GM19238 (cell line): ENCODE results near the gene PALD1.
"Not testable (repeated sequence)": the region's sequence is repeated elsewhere in the genome, so short reads cannot be mapped to it uniquely, and the experiment has no call there.

Source experiments
- DNase-seq: peaks from one replicate; pipeline ENCODE4 v3.0.0; 2011; ENCODE audit warnings: low spot score; ENCODE audit not compliant: insufficient read length

PALD1 gene

DNA sequence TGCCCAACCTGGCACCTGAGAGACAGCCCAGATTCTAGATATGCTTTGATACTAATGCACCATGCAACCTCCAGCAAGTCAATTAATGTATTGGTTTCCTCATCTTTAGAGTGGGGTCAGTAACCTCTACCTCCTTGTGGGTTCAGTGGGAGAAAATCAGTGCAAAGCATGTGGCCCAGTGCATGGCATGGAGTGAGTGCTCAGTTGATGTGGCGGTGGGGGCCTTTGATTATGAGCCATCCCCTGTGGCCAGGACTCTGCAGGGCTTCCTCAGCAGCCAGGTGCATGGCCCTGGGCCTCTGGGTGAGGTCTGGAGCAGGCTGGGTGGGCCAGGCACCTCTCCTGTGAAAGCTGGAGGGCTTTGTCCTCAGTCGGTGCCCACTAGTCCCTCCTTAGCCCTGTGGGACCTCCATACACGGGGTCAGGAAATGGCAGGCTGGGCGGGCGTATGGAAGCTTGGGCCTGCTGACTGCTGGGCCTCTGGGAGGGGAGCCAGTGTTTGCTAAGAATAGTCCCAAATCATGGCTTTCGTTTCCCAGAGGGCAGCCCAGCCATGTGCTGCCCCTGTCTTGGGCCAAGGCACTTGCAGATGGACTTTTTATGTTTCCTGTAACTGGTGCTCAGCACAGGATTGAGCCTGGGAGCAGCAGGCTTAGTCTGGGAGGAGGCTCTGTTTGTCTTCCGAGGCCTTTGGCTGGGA, 3.4 kb downstream of the PALD1 start:
- DNase-seq = no peak

DNA sequence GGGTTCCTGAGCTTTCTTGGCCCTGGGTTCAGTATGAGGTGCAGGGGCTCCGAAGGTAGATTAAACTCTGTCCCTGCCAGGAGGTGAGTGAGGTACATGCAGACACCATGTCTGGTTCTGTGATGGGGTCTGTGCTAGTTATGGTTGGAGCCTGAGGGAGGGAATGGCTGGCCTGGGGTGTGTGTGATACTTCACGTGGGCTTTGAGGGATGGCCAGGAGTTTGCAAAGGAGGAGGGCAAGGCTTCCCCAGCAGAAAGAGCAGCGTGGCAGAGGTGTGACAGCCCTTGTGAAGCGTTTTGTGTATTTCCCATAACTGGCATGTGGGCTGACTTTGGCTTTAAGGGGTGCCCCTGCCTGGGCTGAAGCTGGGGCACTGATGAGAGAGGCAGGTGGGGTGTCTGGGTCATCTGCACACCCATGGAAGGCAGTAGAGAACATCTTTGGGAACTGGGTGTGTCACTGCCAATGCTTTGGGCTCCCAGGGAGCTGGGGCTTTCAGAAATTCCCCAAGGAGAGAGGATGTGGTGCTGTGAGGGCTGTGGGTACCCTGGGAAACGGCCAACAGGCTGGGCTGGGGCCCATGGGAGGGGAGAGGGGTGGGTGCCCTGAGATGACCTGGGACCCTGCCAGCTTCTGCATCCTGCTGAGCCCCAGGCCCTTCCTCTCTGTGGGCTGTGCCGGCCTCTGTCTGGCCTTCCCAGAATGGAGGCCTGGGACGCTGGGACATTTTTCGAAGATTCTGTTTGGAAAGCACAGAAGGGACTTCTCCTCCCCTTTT, 4.6 kb downstream of the PALD1 start:
- no peak for DNase-seq

DNA sequence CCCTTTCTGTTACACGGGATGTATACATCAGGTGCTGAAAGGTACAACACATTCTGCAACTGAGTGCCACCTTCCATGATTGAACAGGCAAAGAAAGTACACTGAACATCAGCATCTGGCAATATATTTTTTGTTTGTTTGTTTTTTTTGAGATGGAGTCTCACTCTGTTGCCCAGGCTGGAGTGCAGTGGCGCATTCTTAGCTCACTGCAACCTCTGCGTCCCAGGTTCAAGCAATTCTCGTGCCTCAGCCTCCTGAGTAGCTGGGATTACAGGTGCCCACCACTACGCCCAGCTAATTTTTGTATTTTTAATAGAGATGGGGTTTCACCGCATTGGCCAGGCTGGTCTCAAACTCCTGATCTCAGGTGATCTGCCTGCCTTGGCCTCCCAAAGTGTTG, 5.3 kb downstream of the PALD1 start:
- not testable (repeated sequence) for DNase-seq

DNA sequence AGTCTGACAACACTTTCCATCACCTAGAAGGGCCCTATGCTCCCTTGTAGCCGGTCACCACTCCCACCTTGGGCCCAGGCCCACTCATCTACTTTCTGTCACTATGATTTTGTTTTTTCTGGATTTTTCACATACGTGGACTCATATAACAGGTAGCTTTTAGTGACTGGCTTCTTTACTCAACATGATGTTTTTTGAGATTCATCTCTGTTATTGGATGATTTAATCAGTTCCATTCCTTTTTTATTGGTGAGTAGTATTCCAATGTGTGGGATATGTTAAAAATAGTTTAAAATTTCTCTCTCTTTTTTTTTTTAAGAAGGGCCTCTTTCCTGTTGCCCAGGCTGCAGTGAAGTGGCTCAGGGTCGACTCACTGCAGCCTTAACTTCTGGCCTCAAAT, 9.3 kb downstream of the PALD1 start:
- DNase-seq = no peak

DNA sequence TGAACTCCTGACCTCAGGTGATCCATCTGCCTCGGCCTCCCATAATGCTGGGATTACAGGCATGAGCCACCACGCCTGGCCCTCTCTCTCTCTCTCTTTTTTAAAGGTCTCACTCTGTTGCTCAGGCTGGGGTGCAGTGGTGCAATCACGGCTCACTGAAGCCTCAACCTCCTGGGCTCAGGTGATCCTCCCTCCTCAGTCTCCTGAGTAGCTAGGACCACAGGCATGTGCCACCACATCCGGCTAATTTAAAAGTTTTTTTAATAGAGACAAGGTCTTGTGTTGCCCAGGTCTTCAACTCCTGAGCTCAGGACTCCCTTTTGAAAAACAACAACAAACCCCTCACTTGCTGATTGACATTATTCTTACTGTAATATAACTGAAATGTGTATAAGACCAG, 11.6 kb downstream of the PALD1 start:
- DNase-seq = no peak

DNA sequence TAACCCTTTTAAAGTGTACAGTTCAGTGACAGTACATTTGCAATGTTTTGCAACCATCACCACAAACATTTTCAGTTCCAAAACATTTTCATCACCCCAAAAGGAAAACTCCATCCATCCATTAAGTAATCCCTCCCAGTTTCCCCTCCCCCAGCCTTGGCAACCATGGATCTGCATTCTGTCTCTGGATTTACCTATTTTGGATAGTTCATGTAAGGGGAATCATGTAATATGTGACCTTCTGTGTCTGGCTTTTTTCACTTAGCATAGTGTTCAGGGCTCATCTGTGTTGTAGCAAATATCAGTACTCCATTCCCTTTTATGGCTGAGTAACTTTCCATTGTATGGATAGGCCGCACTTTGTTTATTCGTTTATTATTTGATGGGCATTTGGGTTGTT, 13.0 kb downstream of the PALD1 start:
- no peak for DNase-seq

DNA sequence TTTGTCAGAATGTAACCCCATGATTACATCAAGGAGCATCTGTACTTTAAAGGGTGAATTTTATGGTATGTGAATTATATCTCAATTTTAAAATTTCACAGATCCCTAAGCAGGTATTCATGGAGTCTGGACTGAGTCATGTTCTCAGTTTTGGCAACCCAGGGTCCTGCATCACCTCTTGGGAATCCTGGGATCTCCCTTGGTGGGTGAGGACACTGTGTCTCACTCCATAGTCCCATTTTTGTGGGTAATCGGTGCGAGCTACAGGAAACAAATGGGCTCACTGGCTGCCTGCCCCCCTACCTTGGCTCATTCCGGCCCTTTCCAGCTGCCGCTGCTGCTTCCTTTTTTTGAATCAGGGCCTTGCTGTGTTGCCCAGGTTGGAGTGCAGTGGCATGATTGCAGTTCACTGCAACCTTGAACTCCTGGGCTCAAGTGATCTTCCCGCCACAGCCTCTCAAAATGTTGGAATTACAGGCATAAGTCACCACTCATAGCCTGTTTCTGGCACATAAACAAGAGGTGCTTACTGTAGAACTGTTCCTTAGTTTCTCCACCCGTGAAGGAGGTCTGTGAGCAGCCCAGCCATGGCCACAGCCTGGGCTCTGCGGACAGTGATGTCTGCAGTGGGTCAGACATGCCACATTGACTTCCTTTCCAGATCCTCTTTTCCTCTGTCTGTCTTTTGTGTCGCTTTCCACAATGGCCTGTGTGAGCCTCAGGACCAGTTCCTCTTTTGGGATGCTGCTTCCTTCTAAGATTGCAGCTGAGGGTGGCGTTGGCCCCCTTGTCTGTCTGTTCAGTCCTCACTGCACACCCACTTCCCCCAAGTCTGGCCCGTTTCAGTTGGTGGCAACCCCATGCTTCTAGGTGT, 14.5 kb downstream of the PALD1 start:
- DNase-seq = no peak

DNA sequence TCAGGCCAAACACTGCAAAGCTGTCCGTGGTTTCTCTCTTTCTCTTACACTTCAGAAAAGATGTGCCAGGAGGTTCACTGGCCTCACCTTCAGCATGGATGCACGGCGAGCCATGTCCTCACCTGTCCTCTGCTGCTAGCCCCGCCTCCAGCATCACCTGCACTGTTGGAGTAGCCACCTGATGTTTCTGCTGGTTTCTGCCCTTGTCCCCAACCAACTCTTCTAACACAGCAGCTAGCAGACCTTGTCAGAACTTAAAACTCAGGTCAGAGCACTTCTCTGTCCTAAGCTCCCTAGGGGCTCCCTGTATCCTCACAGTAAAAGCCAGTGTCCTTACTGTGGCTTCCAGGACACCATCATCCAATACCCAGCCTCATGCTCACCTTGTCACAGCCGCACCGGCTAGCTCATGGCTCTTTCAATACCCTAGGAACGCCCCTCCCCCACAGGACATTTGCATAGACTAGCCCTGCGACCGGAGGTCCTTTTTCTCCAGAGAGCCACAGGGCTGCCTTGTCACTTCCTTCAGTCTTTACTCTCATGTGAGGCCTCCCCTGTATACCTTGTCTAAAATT, 15.2 kb downstream of the PALD1 start:
- peak; percentile 88 for DNase-seq

DNA sequence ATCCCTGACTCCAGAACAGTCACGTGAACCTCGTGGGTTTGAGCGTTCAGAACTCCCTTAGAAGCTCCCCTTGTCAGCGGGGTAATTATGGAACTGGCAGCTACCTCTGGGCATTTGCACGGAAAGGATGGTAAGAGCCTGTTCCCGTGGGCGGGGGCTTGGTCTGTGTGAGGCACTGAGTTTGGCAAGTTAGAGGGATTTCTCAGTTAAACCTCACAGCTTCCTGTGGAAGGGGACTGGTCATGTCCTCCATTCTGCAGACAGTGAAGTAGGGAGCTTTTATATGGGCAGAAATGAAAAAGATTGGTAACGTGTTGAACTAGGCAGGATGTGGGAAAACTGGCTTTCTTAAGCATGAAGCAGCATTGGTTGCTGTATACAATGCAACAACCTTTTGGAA, 16.0 kb downstream of the PALD1 start:
- no peak for DNase-seq

DNA sequence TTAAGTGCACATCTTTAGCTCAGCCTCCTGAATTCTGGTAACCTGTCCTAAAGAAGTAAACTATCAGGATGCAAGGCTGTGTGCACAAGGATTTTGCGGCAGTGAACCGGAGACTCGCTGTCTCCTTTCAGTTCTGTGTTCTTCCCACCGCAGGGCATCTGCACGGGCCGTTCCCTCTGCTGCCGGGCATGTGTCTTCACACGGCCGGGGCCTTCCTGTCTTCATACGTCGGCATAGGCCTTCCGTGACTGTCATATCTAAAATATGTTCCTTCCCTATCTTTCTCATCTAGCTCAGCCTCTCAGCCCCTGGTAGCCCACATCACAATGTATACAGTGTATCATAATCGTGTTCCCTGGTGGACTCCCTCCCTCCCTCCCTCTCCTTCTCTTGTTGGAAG, 16.4 kb downstream of the PALD1 start:
- no peak for DNase-seq

DNA sequence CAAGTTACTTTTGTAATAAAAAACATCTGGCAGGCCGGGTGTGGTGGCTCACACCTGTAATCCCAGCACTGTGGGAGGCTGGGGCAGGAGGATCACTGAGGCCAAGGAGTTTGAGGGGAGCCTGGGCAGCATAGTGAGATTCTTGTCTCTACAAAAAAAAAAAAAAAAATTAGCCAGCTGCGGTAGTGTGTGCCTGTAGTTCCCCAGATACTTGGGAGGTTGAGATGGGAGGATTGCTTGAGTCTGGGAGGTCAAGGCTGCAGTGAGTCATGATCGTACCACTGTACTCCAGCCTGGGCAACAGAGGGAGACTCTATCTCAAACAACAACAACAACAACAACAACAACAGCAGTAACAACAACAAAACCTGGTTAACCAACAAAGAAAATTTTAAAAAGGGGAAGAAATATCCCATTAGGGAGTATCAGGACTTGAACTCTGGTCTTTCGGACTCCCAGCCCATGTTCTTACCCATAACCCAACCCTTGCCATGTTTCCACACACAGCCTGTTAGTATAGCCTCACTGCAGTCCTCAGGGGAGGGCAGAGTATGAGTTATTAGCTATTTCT, 17.2 kb downstream of the PALD1 start:
- DNase-seq = no peak

DNA sequence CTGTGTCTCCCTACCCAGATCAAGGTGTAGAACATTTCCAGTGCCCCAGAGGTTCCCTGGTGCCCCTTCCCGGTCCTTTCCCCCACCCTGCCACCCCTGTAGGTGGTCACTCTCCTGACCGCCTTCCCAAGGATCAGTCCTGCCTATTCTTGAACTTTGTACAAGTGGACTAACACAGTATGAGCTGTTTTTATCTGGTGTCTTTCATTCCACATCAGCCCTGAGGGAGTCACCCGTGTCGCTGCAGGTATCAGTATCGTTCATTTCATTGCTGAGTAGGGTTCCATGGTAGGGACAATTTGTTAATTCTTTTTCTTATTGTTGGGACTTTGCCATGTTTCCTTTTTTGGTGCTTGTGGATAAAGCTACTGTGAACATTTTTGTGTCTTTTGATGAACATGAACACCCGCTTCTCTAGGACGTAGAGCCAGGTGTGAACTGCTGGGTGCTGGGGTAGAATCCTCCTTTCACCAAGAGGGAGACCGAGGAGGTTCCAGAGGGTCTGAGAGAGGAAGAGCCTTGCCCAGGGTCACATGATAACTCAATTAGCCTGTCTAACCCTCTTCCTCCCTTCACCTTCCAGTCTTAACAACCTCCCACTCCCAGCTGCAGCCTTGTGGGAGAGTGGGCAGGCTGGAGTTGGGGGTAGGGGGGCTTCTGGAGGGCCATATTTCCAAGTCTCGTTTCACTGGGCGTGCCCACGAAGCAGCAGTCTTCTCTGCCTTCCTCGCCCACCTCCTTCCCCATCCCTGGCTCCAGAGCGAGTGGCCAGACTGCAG, 18.0 kb downstream of the PALD1 start:
- no peak for DNase-seq

DNA sequence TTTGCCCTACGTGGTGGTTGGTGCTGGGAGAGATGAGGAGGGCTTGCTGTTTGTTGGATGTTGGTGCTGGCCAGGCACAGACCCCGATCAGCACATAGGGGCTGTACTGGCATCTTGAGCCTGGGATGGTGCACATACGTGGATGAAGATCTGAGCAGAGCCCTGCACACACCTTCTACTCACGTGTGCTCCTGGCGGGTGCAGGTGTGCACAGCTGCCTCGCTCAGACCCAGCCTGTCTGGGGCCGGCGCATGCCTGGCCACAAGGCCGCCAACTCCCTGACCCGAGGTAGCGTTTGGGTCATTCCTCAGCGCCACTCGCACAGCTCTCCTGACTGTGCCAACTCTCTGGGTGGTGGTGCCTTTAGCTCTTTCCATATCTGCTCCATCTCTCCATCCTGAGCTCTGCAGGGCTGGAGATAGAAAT, 18.6 kb downstream of the PALD1 start:
- no peak for DNase-seq

DNA sequence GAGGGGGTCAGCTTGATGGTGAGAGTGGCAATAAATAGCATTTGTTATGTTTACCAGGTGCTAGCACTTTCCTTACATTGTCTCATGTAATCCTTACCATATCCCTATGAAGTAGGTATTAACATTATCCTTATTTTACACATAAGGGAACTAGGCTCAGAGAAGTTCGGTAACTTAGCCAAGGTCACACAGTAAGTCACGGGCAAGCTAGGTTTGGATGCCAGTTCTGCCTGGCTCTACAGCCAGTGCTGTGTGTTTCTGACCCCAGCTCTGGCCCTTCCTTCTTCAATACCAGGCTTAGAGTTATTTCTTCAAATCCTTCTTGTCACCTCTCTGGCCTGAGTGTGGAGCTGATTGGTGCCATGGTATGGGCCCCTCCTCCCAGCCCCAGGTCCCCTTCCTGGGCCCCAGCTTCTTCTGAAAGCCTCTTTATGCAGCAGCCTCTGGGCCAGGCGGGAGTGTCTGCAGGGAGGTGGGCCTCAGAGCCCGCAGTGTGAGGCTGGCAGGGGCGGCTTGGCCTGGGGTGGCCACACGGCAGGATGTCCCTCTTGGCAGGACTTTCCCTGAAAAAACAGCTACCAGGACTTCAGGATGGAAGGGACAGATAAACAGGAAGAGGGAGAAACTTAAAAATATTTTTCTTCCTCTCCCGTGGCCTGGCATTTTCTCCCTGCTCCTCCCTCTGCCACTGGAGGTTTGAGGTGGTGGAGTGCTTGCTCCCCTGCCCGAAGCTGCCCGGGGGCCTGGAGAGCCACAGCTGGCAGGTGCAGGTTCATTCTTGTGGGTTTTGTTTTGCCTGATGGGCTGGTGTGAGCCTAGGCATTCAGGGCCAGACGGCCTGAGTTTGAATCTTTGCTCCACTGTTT, 20.6 kb downstream of the PALD1 start:
- no peak for DNase-seq

DNA sequence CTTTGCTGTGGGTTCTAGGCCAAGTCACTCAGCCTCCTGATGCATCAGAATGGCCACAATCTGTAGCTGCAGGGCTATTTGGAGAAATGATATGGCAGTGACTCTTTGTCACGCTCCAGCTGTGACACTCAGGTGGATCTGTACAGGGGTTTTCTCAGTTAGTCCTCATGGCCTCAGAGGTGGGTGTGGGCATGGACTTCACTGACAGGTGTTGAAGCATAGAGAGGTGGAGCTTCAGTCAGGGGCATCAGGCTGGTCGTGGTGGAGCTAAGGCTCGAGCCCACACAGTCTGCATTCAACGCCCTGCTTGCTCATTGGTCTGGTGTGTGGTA, 21.2 kb downstream of the PALD1 start:
- DNase-seq = no peak

DNA sequence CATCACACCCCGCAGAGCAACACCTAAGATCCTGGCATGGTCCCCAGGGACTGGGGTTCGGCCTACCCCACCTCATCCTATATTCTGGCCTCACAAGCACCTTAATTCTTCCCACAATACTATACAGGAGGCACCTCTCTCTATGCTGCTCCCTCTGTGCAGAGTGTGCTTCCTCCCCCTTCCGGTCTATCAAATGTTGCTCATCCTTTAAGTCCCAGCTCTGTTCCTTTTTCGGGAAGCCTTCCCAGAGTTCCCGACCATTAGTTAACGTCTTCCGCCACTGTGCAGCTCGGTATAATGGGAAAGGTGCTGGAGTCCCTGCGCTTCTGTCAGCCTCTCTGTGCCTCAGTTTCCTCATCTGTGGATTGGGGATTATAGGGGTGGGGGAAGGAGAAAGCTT, 21.8 kb downstream of the PALD1 start:
- DNase-seq = no peak

DNA sequence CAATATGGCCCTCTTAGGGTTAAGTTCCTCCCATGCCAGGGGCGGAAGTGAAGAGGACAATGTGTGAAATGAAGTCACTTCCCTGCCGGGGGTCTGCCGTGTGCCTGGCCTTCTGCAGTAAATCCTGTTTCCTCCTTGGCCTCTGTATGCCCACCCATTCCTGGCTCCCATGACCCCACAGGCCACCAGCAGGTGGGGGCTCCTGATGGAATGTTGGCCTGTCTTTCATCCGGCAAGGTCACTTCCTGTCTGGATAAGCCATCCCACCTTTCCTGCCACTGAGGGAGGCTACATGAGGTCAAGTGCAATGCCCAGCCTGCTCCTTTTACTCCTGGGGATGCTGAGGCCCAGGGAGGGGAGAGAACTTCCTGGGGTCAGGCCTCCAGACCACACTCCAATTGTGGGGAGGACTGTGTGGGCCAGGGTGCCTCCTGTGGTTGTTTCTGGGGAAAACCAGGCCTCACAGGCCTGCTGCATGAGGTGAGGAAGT, 22.3 kb downstream of the PALD1 start:
- DNase-seq = no peak

DNA sequence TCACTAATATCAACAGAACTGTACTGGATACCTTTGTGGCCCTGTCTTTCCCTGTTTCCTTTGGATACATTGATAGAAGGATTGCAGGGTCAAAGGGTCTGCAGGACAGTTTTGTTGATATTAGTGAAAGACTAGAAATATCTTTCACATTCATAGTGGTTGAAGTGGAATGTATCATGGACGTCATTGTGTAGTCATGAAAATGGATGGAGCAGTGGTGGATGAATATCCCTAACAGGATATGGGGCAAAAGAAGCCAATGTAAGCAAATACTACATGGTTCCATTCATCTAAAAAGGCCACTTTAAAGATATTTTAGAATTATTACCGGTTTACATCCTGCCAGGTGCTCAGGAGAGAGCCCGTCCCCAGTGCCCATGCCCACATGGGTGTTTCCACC, 23.8 kb downstream of the PALD1 start:
- DNase-seq = no peak

DNA sequence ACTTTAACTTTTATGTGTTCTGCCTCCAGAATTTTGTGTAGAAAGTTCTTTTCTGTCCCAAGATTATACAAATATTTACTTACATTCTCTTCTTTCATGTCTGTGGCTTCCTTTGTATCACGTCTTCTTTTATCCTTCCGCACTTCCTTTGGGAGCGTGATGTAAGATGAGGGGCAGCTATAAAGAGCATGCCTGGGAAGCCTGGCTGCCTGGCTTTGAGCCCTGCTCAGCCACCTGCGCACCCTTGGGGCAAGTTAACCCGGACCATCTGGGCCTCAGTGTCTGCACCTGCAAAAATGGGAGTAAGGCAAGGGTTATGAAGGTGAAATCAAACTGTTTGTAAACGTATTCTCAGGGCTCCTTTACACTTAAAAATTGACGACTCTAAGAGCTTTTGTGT, 25.2 kb downstream of the PALD1 start:
- no peak for DNase-seq
